GM12872 (cell line): ENCODE results near the gene COMMD1.

ENCODE experiments used
- TF ChIP-seq, protein P1 (sequence below): IDR thresholded peaks from 3 replicates; pipeline ENCODE4 v1.5.1; 2011; ENCODE audit warnings: low read depth, mild to moderate bottlenecking, low read length, moderate library complexity; ENCODE audit not compliant: insufficient read depth

The COMMD1 gene

DNA sequence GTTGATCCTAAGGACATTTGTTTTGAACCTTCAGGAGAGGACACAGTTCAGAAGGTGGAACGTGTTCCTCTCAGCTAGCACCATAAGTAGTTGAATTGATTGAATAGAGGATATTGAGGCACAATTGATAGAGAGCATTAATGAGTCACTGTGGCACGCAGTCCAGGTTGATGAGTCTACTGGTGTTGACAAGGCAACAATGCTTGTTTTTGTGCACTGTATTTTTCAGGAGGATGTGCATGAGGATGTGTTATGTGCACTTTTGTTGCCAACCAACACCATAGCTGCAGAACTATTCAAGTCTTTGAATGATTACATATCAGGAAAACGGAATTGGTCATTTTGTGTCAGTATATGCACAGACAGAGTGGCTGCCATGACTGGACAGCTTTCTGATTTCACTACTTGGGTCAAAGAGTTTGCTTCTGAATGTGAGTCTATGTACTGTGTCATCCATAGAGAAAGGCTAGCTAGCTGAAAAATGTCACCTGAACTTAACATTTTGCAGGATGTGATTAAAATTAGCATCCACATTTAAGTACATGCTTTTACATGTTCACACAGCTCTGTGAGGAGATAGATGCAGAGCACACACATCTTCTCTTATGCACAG, 150.4 kb downstream of the COMMD1 start:
- TF ChIP-seq, protein P1, sequence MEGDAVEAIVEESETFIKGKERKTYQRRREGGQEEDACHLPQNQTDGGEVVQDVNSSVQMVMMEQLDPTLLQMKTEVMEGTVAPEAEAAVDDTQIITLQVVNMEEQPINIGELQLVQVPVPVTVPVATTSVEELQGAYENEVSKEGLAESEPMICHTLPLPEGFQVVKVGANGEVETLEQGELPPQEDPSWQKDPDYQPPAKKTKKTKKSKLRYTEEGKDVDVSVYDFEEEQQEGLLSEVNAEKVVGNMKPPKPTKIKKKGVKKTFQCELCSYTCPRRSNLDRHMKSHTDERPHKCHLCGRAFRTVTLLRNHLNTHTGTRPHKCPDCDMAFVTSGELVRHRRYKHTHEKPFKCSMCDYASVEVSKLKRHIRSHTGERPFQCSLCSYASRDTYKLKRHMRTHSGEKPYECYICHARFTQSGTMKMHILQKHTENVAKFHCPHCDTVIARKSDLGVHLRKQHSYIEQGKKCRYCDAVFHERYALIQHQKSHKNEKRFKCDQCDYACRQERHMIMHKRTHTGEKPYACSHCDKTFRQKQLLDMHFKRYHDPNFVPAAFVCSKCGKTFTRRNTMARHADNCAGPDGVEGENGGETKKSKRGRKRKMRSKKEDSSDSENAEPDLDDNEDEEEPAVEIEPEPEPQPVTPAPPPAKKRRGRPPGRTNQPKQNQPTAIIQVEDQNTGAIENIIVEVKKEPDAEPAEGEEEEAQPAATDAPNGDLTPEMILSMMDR = no peak

DNA sequence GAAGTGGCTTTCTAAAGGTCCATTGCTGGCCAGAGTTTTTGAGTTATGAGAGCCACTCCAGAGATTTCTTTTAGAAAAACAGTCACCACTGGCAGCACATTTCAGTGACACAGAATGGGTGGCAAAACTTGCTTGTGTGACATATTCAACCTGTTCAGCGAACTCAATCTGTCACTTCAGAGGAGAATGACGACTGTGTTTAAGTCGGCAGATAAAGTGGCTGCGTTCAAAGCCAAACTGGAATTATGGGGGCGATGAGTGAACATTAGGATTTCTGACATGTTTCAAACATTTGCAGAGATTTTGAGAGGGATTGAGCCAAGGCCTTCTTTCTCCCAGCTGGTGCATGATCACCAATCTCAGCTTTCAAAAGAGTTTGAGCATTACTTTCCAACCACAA, 150.9 kb downstream of the COMMD1 start:
- TF ChIP-seq, protein P1 = no peak

DNA sequence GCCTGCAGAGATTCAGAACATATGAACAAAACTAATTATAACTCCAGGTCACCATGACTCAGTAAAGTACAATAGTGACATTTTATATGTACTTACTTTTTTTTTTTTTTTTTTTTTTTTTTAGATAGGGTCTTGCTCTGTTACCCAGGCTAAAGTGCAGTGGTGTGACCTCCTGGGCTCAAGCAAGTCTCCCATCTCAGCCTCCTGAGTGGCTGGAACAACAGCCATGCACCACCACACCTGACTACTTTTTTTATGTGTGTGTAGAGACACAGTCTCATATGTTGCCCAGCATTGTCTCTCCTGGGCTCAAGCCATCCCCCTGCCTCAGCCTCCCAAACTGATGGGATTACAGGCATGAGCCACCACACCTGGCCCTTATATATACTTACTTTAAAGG, 159.8 kb downstream of the COMMD1 start:
- TF ChIP-seq, protein P1 = no peak

DNA sequence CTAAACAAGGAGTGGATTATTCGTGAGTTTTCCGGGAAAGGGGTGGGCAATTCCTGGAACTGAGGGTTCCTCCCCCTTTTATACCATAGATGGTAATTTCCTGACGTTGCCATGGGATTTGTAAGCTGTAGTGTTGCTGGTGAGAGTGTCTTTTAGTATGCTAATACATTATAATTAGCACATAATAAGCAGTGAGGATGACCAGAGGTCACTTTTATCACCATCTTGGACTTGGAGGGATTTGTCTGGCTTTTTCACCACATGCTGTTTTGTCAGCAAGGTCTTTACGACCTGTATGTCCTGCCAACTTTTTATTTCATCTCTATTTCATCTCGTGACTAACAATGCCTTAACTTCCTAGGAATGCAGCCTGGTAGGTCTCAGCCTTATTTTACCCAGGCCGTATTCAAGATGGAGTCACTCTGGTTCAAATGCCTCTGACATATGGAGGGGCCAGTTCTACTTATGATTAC, 165.7 kb downstream of the COMMD1 start:
- TF ChIP-seq, protein P1 = no peak

DNA sequence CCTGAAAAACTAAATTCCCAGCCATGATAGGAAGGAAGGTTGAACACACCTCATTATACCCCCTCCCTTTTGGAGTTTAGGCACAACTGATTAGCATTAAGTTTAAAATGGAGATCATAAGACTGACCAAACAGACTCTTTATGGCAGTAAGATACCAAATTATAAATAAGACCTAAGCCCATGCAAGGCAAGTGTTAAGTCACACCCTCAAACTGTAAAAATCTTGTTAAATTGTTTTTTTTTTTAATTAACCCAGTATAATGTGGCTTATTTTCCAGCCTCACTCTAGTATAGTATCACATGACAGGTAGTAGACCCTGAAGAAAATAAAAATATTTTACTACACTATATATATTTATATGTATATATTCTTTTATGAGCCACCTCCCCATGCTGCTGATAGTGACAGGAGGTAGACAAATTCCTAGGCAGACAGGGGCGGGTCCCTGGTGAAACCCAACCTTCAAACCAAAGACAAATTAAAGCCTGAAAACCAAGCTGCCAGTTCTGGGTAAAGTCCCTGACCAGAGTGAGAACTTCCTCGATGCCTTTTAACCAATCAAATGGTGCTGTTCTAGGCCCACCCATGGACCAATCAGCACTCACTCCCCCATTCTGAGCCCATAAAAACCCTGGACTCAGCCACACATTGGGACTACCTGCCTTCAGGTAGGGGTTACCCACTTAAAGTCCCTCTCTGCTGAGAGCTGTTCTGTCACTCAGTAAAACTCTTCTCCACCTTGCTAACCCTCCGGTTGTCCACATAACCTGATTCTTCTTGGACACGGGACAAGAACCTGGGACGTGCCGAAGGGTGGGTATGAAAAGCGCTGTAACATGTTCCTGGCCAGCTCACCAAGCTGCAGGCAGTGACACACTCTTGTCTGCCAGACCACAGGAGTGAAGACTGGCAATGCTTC, 166.5 kb downstream of the COMMD1 start:
- TF ChIP-seq, protein P1 = no peak

DNA sequence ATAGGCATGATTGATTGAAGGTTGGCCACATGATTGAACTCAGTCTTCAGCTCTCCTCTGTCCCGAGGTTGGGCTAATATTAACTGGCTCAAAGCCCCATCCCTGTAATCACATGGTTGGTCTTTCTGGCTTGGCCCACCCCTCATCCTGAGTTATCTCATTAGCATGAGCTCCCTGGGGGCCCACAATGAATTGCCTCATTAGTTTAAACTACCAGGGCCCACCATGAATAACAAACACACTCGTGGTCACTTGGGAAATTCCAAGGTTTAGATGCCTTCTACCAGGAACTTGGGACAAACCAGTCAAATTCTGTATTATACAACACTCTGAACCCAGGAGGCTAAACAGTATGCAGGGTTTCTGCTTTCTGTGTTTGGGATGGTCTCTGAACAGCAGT, 168.8 kb downstream of the COMMD1 start:
- TF ChIP-seq, protein P1 = no peak

DNA sequence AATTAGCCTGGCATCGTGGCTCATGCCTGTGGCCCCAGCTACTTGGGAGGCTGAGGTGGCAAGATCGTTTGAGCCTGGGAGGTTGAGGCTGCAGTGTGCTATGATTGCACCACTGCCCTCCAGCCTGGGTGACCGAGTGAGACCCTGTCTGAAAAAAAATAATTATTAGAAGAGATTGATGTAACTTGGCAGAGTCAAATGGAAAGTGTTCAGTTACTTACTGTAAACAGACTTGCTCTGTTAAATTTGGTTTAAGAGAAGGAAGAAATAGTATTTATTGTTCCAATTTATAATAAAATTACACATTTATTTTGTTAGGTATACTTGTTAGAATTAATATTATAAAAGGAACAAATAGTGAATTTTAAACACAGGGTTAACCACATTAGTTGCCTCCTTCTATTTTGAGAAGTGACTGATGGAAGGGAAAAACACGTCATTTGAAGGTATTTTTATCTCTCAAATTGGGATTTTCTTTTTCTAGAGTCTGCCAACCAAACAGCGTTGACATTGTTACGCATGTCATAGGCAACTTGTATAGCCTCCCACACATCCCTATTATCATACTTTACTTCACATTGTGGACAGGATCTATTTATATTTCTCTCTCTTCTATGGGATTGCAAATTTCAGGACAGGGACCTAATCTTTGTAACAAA, 171.6 kb downstream of the COMMD1 start:
- TF ChIP-seq, protein P1 = no peak
